ENCODE measurements around the gene KRTAP1-1. TPM values are rescaled to one million over a fixed set of nuclear protein-coding genes. Genes with fewer than 3 reads are reported as not detected.

The KRTAP1-1 gene
- total RNA-seq, 1 donor from 2014 or later = not detected

DNA sequence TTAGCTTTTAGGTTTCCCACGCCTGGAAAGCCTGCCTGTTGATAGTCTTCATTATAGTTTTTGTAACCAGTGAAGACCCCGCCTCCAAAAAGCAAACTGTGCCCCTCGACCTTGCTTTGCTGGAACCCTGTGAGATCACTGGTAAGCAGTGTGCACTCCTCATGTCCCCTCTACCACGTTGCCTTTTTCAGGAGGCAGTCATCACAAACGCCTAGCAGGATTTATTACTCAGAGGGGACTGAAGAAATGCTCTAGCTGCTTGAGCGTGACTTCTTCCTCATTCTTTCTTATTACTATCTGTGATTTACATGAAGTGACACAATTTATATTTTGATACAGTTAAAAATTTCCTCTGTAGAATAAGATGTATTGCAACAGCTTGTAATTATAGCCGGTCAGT, 25.8 kb downstream of the KRTAP1-1 start:
- no peak for DNase-seq (ENCODE audit: low read depth, low spot score)
- Mint-ChIP-seq H3K27me3 (ENCODE audit: low read depth) (no peaks in the 10 kb centered on the region), H3K36me3 (ENCODE audit: low read depth) (no peaks in the 10 kb centered on the region), H3K27ac (ENCODE audit: unreplicated experiment) (no peak overlapping the region), H3K4me1 (peaks cover 5% of the 10 kb centered on the region), H3K4me3 (no peak overlapping the region), H3K9me3 (no peaks in the 10 kb centered on the region)
- TF ChIP-seq, protein P1, sequence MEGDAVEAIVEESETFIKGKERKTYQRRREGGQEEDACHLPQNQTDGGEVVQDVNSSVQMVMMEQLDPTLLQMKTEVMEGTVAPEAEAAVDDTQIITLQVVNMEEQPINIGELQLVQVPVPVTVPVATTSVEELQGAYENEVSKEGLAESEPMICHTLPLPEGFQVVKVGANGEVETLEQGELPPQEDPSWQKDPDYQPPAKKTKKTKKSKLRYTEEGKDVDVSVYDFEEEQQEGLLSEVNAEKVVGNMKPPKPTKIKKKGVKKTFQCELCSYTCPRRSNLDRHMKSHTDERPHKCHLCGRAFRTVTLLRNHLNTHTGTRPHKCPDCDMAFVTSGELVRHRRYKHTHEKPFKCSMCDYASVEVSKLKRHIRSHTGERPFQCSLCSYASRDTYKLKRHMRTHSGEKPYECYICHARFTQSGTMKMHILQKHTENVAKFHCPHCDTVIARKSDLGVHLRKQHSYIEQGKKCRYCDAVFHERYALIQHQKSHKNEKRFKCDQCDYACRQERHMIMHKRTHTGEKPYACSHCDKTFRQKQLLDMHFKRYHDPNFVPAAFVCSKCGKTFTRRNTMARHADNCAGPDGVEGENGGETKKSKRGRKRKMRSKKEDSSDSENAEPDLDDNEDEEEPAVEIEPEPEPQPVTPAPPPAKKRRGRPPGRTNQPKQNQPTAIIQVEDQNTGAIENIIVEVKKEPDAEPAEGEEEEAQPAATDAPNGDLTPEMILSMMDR (conservative IDR thresholded peaks at IDR 0.05) = no peak

DNA sequence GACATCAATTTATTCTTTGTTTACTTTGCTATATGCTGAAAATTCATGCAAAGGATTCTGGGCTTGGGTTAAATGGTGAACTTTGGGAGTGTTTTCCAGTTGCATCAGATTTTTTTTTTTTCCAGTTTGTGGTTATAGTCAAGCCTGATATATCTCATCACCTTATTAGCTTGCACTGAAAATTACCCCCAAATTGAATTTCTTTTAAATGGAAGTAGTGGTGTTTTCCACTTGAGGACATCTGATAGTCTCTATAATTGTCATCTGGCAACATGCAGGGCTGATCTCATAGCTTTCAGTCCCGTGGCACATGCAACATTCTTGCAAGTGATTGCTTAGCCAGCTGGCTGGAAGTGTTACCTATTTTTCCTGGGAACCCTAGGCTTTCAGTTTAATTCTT, 27.6 kb downstream of the KRTAP1-1 start:
- Mint-ChIP-seq H3K4me3 (no peak overlapping the region), H3K27ac (ENCODE audit: unreplicated experiment) (no peak overlapping the region), H3K9me3 (no peaks in the 10 kb centered on the region), H3K27me3 (ENCODE audit: low read depth) (no peaks in the 10 kb centered on the region), H3K4me1 (peaks cover 5% of the 10 kb centered on the region), H3K36me3 (ENCODE audit: low read depth) (no peaks in the 10 kb centered on the region)
- no peak for DNase-seq (ENCODE audit: low read depth, low spot score)
- TF ChIP-seq, protein P1 (conservative IDR thresholded peaks at IDR 0.05) = no peak

DNA sequence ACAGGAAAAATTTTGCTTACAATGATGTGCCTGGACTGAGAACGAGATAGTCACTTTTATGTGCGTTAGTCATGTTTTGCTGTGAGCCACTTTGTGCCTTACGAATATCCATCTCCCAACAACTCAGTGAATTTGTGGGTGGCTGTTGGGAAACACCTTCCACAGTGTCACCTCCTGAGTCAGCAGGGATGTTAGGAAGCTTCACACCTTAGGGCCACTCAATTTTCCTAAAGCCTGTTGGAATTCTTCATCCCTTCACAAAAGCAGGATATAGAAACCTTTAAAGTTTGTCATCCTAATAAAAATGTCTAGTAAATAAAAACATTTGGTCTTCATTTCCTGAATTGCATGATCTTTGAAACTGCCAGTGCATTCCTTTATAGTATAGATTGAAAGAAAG, 28.1 kb downstream of the KRTAP1-1 start:
- Mint-ChIP-seq H3K4me1 (peaks cover 5% of the 10 kb centered on the region), H3K36me3 (ENCODE audit: low read depth) (no peaks in the 10 kb centered on the region), H3K27ac (ENCODE audit: unreplicated experiment) (no peak overlapping the region), H3K9me3 (no peaks in the 10 kb centered on the region), H3K27me3 (ENCODE audit: low read depth) (no peaks in the 10 kb centered on the region), H3K4me3 (no peak overlapping the region)
- TF ChIP-seq, protein P1 (conservative IDR thresholded peaks at IDR 0.05) = no peak
- DNase-seq (ENCODE audit: low read depth, low spot score) = no peak

DNA sequence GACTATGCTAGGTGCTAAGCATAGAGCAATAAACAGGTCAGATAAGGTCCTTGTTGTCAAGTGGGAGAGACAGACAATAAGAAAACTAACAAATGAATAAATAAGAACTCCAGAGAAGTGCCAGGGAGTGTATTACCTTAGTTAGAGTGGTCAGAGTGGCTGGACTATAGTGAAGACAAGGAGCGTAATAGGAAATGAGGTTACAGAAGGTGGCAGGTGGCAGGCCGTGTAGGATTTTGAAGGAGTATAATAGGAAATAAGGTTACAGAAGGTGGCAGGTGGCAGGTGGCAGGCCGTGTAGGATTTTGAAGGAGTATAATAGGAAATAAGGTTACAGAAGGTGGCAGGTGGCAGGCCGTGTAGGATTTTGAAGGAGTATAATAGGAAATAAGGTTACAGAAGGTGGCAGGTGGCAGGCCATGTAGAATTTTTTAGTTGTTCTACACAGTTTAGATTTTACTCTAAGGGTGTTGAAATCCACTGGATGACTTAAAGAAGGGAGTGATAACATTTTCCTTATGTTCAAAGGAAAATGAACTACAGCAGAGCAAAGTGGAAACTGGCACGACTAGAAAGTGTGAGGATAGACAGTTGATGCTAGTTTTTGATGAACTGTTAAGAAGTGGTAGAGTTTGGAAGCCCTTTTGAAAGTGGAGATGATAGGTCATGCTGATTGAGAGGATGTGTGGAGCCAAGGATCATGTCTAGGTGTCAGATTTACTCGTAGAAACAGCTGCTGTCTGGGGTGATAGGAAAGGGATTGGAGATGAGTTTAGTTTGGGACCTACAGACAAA, 28.7 kb downstream of the KRTAP1-1 start:
- Mint-ChIP-seq H3K27ac (ENCODE audit: unreplicated experiment) (no peak overlapping the region), H3K4me1 (peaks cover 5% of the 10 kb centered on the region), H3K27me3 (ENCODE audit: low read depth) (no peaks in the 10 kb centered on the region), H3K36me3 (ENCODE audit: low read depth) (no peaks in the 10 kb centered on the region), H3K9me3 (no peaks in the 10 kb centered on the region), H3K4me3 (no peak overlapping the region)
- DNase-seq (ENCODE audit: low read depth, low spot score) = no peak
- TF ChIP-seq, protein P1 (conservative IDR thresholded peaks at IDR 0.05) = no peak

DNA sequence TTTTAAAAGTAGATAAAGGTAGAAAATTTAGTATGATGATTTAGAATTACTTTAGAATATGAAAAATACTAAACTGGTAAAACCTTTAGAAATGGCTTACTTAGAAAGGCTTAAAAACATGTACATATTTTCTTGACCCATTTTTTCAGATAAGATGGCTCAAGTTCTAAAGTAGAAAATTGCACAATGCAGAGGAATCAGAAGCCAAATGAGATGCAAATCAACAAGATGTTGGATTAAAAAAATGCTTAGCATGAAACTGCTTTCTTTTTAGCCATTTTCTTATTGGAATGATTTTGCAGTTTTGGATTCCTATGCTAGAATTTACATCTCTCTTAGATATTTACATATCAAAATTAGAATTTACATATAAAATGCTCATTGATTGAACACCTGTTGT, 30.8 kb downstream of the KRTAP1-1 start:
- no peak for DNase-seq (ENCODE audit: low read depth, low spot score)
- Mint-ChIP-seq H3K9me3 (no peaks in the 10 kb centered on the region), H3K4me3 (no peak overlapping the region), H3K4me1 (no peaks in the 10 kb centered on the region), H3K36me3 (ENCODE audit: low read depth) (no peaks in the 10 kb centered on the region), H3K27ac (ENCODE audit: unreplicated experiment) (no peak overlapping the region), H3K27me3 (ENCODE audit: low read depth) (no peaks in the 10 kb centered on the region)
- TF ChIP-seq, protein P1 (conservative IDR thresholded peaks at IDR 0.05) = no peak

Measured in neural crest cell (in vitro differentiated cells).